GM13977 (cell line): Measurements from ENCODE around the gene LCN1.

Experiments
- DNase-seq: peaks from one replicate; pipeline ENCODE4 v3.0.0; 2012; ENCODE audit warnings: low spot score
- CTCF ChIP-seq: IDR thresholded peaks from 2 replicates; pipeline ENCODE4 v1.5.1; 2012; ENCODE audit warnings: mild to moderate bottlenecking, control low read depth; ENCODE audit not compliant: insufficient read depth; ENCODE audit errors: extremely low read depth, missing control alignments
- in situ Hi-C: fragments of 300-500 bp; cut with MboI; formaldehyde crosslinking; loops from one replicate; pipeline ENCODE4 v1.12.0; 2022; ENCODE audit warnings: low sequenced_read_pairs, low pct_unique_long_range_greater_than_20kb, mixed read lengths, inconsistent platforms; ENCODE audit not compliant: unreplicated experiment

The LCN1 gene

DNA sequence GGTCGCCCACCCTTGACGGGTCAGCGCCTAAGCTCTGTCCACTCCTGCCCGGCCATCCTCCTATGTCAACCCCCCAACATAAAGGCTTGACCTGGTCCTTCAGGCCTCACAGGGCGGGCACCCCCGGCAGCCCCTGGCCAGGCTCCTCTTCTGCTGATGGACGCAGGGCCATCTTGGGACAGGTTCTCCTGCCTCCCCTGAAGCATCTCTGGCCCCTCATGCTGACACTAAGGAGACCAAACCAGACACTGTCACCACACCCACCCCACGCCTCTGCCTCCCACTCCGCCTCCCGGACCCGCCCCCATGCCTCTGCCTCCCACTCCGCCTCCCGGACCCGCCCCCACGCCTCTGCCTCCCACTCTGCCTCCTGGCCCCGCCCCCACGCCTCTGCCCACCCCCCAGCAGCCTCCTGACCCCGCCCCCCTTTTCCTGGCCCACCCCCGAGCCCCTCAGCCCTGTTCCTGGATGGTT, 31.5 kb downstream of the LCN1 start:
- DNase-seq: no peak
- no peak for TF ChIP-seq CTCF
- in situ Hi-C loops: no loop called here

DNA sequence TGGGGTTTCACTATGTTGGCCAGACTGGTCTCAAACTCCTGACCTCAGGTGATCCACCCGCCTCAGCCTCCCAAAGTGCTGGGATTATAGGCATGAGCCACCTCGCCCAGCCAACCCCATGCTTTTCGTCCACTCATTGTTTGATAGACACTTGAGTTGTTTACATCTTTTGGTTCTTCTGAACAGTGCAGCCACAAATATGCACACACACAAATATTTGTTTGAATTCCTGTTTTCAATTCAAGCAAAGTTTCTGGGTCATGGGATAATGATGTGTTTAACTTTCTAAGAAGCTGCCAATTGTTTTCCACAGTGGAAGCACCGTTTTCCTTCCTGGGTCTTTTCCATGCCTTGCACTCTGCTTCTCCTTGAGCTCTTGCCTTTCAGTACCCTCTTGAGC, 33.5 kb downstream of the LCN1 start:
- no peak for TF ChIP-seq CTCF
- no peak for DNase-seq
- in situ Hi-C loops: no loop called here

DNA sequence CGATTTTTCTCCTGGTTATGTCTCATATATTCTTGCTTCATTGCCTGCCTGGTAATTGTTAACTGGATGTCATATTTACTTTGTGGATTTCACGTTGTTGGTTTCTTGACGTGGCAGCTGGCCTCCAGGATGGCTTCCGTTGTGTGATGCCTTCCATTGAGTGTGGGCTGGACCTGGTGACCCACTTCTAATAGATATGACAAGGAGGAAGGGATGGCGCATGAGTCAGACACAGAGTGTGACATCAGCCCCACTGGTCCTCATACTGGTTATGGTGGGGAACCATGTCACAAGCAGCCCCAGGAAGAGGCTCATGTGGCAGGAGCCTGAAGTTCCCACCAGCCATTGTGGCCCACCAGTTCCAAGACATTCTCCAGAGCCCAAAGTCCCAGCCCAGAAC, 34.0 kb downstream of the LCN1 start:
- in situ Hi-C loops: no loop called here
- no peak for DNase-seq
- TF ChIP-seq CTCF: no peak

GRCh38 chr9:135555910-135556309, 34.7 kb downstream of the LCN1 start:
- no peak for TF ChIP-seq CTCF
- in situ Hi-C loops: no loop called here
- DNase-seq: no peak

DNA sequence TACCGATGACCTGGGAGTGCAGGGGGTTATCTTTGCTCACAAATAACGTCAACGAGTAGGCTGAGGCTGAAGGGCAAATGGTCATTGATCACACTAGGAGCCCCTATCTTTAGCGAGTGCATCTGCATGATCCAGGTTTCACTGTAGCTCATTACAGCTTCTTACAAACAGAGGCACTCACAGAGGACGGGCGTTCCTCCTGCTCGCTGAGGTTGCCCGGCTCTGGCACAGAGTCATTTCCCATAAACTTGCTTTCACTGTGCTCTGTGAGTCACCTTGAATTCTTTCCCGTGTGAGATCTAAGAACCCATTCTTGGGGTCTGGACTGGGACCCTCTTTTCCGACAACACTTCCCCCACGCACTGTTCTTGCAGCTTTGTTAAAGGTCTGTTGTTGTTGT, 38.4 kb downstream of the LCN1 start:
- no peak for DNase-seq
- in situ Hi-C loops: no loop called here
- TF ChIP-seq CTCF: no peak

DNA sequence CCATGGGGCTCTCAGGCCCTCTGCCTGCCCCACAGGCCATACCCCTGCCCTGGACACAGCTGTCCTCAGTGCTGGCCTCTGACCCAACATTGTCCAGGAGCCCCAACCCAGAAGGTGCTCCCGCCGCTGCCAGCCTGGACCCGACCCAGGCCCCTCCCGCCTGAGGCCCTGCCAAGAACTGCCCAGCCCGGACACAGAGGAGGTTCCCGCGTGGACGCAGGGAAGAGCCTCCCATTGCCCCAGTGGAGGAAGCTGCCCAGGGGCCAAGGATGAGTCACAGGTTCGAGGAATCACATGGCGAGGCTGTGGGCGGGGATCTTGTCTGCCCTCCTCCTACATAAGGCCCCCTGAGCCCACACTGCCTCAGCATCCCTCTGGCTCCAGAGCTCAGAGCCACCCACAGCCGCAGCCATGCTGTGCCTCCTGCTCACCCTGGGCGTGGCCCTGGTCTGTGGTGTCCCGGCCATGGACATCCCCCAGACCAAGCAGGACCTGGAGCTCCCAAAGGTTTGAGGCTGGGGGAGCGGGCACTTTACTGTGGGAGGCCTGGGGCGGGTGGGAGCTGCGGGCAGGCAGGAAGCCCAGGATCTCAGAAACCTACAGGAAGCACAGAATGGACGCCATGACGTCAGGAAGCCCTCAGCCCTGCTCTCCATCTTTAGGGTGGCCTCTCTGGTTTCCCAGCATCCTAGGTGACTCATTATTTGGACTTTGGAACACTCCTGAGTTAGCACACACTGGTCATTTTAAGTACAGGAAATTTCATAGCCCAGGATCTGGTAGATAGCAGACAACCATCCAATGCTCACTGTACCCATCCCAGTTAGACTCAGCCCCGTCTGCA, 40.4 kb downstream of the LCN1 start, which contains the start of gene PAEP:
Gene PAEP (plus strand): TSS at position 366 of the 844 bp plus-strand sequence.
- no peak for DNase-seq
- in situ Hi-C loops: no loop called here

More for the DNA sequence above, 40.4 kb downstream of the LCN1 start, which contains the start of gene PAEP:
- TF ChIP-seq CTCF: no peak
